Neural progenitor cell (in vitro differentiated cells): ENCODE data around the gene CD79A.
A peak's percentile ranks its signal among the peaks of the same experiment; 100 is the strongest.

Experiments
- EZH2phosphoT487 ChIP-seq: fragments of 200-600 bp; sonication (generic); IDR thresholded peaks from 2 replicates; pipeline ENCODE4 v1.6.1; 2017; ENCODE audit warnings: antibody characterized with exemption
- TF ChIP-seq, protein P1 (sequence below): fragments of 200-600 bp; sonication (generic); IDR thresholded peaks from 2 replicates; pipeline ENCODE4 v1.5.1; 2017; ENCODE audit warnings: antibody characterized with exemption, mild to moderate bottlenecking

DNA sequence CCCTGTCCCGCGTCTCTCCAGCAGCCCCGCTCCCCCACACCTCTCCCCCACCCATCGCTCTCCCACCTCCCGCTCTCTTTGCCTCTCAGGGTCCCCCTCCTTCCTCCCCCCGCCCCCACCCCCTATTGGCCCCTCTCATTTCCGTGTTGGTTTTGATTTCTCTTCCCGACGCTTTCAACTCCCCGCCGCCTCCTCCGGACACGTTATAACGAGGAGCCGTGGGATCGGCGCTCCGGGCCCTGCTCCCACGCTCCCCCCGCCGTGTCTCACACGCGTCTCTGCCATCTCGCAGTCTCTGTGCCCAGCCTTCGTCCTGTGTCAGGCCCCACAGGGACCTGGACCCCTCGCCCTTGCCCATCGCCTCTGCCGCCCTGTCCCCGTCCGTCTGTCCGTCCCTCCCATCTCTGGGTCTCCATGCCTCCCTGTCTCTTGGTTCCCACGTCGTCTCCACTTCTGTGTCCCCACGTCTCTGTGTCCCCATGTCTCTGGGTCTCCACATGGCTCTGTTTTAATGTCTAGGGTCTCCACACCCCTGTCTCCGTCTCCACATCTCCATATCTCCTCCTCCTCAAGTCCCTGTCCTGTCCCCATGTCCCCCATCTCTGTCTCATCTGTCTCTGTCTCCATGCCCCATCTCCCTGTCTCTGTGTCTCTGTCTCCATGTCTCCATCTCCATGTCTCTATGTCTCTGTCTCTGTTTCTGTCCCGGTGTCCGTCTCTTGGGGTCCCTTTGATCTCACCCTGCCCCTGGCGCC, 38.1 kb downstream of the CD79A start:
- TF ChIP-seq, protein P1, sequence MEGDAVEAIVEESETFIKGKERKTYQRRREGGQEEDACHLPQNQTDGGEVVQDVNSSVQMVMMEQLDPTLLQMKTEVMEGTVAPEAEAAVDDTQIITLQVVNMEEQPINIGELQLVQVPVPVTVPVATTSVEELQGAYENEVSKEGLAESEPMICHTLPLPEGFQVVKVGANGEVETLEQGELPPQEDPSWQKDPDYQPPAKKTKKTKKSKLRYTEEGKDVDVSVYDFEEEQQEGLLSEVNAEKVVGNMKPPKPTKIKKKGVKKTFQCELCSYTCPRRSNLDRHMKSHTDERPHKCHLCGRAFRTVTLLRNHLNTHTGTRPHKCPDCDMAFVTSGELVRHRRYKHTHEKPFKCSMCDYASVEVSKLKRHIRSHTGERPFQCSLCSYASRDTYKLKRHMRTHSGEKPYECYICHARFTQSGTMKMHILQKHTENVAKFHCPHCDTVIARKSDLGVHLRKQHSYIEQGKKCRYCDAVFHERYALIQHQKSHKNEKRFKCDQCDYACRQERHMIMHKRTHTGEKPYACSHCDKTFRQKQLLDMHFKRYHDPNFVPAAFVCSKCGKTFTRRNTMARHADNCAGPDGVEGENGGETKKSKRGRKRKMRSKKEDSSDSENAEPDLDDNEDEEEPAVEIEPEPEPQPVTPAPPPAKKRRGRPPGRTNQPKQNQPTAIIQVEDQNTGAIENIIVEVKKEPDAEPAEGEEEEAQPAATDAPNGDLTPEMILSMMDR, result no peak
- TF ChIP-seq EZH2phosphoT487, result peak; percentile 50
